ENCODE measurements around the gene NAALADL2. TPM values are rescaled to one million over a fixed set of nuclear protein-coding genes. Genes with fewer than 3 reads are reported as not detected.

Gene NAALADL2
- total and polyA plus RNA-seq, 2 of the 4 experiments (the other 2 are of a cell fraction) = 3.8 to 19.2 TPM

DNA sequence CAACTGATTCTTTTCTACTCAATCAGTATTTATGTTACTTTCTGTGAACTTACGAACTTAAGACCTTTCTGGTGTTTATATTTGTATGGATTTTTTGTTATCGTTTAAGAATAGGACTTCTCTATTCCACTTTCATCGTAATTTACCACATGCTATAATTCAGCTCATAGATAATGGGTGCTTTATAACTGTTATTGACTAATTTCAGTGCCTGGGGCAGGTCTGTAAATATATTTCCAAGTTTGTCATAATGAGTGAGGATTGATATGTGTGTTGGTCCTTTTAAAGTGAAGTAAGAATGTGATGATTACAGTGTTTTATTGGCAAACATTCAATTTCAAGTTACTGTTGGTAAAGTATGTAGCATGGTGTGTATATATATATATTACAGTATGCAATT is 1.8 kb upstream of the NAALADL2 start:
- Histone ChIP-seq H2AFZ (replicated peaks; ENCODE audit: low read length, poor library complexity) (no peak overlapping the region), H3K14ac (replicated peaks; ENCODE audit: low read depth, low read length) (no peak overlapping the region), H3K79me1 (ENCODE audit: low read depth in 1 of 2, low read length in 2 of 2) (no peaks in the 10 kb centered on the region), H3K9me3 (ENCODE audit: control insufficient read depth, insufficient read depth, low read length) (no peaks in the 10 kb centered on the region), H4K5ac (ENCODE audit: low read depth, low read length) (no peak overlapping the region), H3K27ac (ENCODE audit: insufficient read depth, low read length) (no peak overlapping the region), H2BK5ac (ENCODE audit: low read depth, low read length, poor library complexity, severe bottlenecking) (no peak overlapping the region), H2BK15ac (ENCODE audit: low read depth, low read length) (no peak overlapping the region), H3K36me3 (ENCODE audit: control insufficient read depth, insufficient read depth, low read length) (no peaks in the 10 kb centered on the region), H3K4me1 (ENCODE audit: control insufficient read depth, insufficient read depth, low read length) (no peaks in the 10 kb centered on the region; the same call in 1 of the 2 replicates), H4K20me1 (ENCODE audit: insufficient read depth, low read length) (no peaks in the 10 kb centered on the region), H2AK9ac (replicated peaks; ENCODE audit: low read depth, low read length, poor library complexity) (no peak overlapping the region), H3K23ac (ENCODE audit: low read depth, low read length) (no peak overlapping the region), H4K91ac (ENCODE audit: insufficient read depth, low read depth, low read length) (no peak overlapping the region), H3K4ac (ENCODE audit: low read depth, low read length) (no peak overlapping the region), H3K56ac (ENCODE audit: extremely low read depth, insufficient read depth, low read length) (no peak overlapping the region), H2AK5ac (ENCODE audit: low read depth, low read length) (no peak overlapping the region), H3K4me3 (ENCODE audit: insufficient read depth, low read depth, low read length) (no peak overlapping the region), H2BK20ac (ENCODE audit: low read depth, low read length) (no peak overlapping the region), H3K27me3 (ENCODE audit: control insufficient read depth, insufficient read depth, low read length) (no peaks in the 10 kb centered on the region), H3K9ac (ENCODE audit: low read depth, low read length) (no peak overlapping the region), H4K8ac (ENCODE audit: low read depth in 2 of 2, low read length in 2 of 2) (no peak overlapping the region), H3K4me2 (ENCODE audit: low read depth, low read length) (no peak overlapping the region), H3K18ac (ENCODE audit: low read depth, low read length) (no peak overlapping the region), H3K9me1 (ENCODE audit: insufficient read depth, low read length) (no peaks in the 10 kb centered on the region), H2BK120ac (ENCODE audit: low read depth, low read length) (no peak overlapping the region)
- DNase-seq (no peak), ATAC-seq (ENCODE audit: low read depth) (no peak)
- no CpG with 5 or more reads among the region's 3 CpGs for WGBS, 2 experiments (ENCODE audit: extremely low coverage in 2 of 2, insufficient read length in 1 of 2)
- intact Hi-C loops (cut with micrococcal nuclease) (loop anchor here (10.0 kb wide), 1 partner anchor 288 kb away; no protein-coding TSS in a partner anchor), in situ Hi-C loops (cut with MboI; ENCODE audit: low sequenced_read_pairs) (no loop called here), dilution Hi-C loops (cut with HindIII; ENCODE audit: low sequenced_read_pairs, unreplicated experiment) (no loop called here)
- POLR2A ChIA-PET (ENCODE audit: unreplicated experiment) = no interaction called here
- no TSS peak for BruUV-seq (replicated peaks)
- CTCF ChIA-PET = no interaction called here
- TF ChIP-seq, protein P1, sequence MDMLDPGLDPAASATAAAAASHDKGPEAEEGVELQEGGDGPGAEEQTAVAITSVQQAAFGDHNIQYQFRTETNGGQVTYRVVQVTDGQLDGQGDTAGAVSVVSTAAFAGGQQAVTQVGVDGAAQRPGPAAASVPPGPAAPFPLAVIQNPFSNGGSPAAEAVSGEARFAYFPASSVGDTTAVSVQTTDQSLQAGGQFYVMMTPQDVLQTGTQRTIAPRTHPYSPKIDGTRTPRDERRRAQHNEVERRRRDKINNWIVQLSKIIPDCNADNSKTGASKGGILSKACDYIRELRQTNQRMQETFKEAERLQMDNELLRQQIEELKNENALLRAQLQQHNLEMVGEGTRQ (IDR thresholded peaks at IDR 0.05; ENCODE audit: low read depth, low read length) = no peak
- no peak for TF ChIP-seq RAD21 (IDR thresholded peaks at IDR 0.05; ENCODE audit: low read length)
- TF ChIP-seq CEBPB (IDR thresholded peaks at IDR 0.05; ENCODE audit: low read depth, low read length) = no peak
- no peak for TF ChIP-seq POLR2A (IDR thresholded peaks at IDR 0.05; ENCODE audit: low read depth, low read length)
- TF ChIP-seq MXI1 (IDR thresholded peaks at IDR 0.05; ENCODE audit: borderline replicate concordance, low read depth, low read length) = no peak
- no peak for TF ChIP-seq RFX5 (IDR thresholded peaks at IDR 0.05; ENCODE audit: low read depth, low read length)
- TF ChIP-seq, protein P2, sequence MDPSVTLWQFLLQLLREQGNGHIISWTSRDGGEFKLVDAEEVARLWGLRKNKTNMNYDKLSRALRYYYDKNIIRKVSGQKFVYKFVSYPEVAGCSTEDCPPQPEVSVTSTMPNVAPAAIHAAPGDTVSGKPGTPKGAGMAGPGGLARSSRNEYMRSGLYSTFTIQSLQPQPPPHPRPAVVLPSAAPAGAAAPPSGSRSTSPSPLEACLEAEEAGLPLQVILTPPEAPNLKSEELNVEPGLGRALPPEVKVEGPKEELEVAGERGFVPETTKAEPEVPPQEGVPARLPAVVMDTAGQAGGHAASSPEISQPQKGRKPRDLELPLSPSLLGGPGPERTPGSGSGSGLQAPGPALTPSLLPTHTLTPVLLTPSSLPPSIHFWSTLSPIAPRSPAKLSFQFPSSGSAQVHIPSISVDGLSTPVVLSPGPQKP (IDR thresholded peaks at IDR 0.05; ENCODE audit: borderline replicate concordance, low read depth, low read length) = no peak
- TF ChIP-seq CTCF (conservative IDR thresholded peaks at IDR 0.05; ENCODE audit: low read depth, low read length) = no peak
- no peak for TF ChIP-seq CHD1 (IDR thresholded peaks at IDR 0.05; ENCODE audit: low read depth, low read length)
- TF ChIP-seq SMC3 (IDR thresholded peaks at IDR 0.05; ENCODE audit: low read depth, low read length) = no peak
- no peak for TF ChIP-seq BHLHE40 (IDR thresholded peaks at IDR 0.05; ENCODE audit: low read depth, low read length)
- TF ChIP-seq NFE2L2 (IDR thresholded peaks at IDR 0.05; ENCODE audit: low read depth, low read length) = no peak
- TF ChIP-seq FOS (IDR thresholded peaks at IDR 0.05; ENCODE audit: low read depth, low read length) = no peak
- no peak for TF ChIP-seq RCOR1 (IDR thresholded peaks at IDR 0.05; ENCODE audit: insufficient replicate concordance, low read length)
- TF ChIP-seq MAZ (IDR thresholded peaks at IDR 0.05; ENCODE audit: borderline replicate concordance, low read depth, low read length) = no peak
- no peak for TF ChIP-seq MAFK (IDR thresholded peaks at IDR 0.05; ENCODE audit: low read depth, low read length)

All from IMR-90 (cell line).